Neural crest cell (in vitro differentiated cells): Measurements from ENCODE around the gene TACC2. TPM values are rescaled to one million over a fixed set of nuclear protein-coding genes. Genes with fewer than 3 reads are reported as not detected.

ENCODE experiments used
- DNase-seq: peaks from one replicate; pipeline ENCODE4 v3.0.0; 2021; ENCODE audit warnings: low read depth, mixed read lengths, low spot score
- H3K27ac Mint-ChIP-seq: one replicate; pipeline ENCODE4 v1.8.0; 2021; ENCODE audit warnings: mild to moderate bottlenecking, mixed read lengths; ENCODE audit not compliant: unreplicated experiment
- H3K27me3 Mint-ChIP-seq: 2 replicates; pipeline ENCODE4 v1.8.0; 2021; ENCODE audit warnings: low read depth, mild to moderate bottlenecking, mixed read lengths
- H3K36me3 Mint-ChIP-seq: 2 replicates; pipeline ENCODE4 v1.8.0; 2021; ENCODE audit warnings: low read depth, mild to moderate bottlenecking, mixed read lengths
- H3K4me1 Mint-ChIP-seq: 2 replicates; pipeline ENCODE4 v1.8.0; 2021; ENCODE audit warnings: mixed read lengths
- H3K4me3 Mint-ChIP-seq: one replicate; pipeline ENCODE4 v1.8.0; 2021; ENCODE audit warnings: mild to moderate bottlenecking, mixed read lengths
- H3K9me3 Mint-ChIP-seq: 2 replicates; pipeline ENCODE4 v1.8.0; 2021; ENCODE audit warnings: mixed read lengths
- total RNA-seq: library from RNA; stranded (reverse); gene quantifications from 2 replicates; pipeline ENCODE4 v1.2.1, GENCODE V29; 2021
- TF ChIP-seq, protein P1 (sequence below): fragments of 200-600 bp; sonication (generic); conservative IDR thresholded peaks from 2 replicates; pipeline ENCODE4 v1.5.0; 2021; ENCODE audit warnings: antibody characterized with exemption, mild to moderate bottlenecking

TACC2 gene
- total RNA-seq, 1 donor from 2014 or later: 48.2 TPM

- Mint-ChIP-seq H3K9me3 (no peaks in the 10 kb centered on the region), H3K27ac (no peak overlapping the region), H3K4me1 (peaks cover 12% of the 10 kb centered on the region), H3K27me3 (no peaks in the 10 kb centered on the region), H3K36me3 (peaks cover 9% of the 10 kb centered on the region), H3K4me3 (no peak overlapping the region)
- DNase-seq: no peak
- TF ChIP-seq, protein P1, sequence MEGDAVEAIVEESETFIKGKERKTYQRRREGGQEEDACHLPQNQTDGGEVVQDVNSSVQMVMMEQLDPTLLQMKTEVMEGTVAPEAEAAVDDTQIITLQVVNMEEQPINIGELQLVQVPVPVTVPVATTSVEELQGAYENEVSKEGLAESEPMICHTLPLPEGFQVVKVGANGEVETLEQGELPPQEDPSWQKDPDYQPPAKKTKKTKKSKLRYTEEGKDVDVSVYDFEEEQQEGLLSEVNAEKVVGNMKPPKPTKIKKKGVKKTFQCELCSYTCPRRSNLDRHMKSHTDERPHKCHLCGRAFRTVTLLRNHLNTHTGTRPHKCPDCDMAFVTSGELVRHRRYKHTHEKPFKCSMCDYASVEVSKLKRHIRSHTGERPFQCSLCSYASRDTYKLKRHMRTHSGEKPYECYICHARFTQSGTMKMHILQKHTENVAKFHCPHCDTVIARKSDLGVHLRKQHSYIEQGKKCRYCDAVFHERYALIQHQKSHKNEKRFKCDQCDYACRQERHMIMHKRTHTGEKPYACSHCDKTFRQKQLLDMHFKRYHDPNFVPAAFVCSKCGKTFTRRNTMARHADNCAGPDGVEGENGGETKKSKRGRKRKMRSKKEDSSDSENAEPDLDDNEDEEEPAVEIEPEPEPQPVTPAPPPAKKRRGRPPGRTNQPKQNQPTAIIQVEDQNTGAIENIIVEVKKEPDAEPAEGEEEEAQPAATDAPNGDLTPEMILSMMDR: no peak
These were observed 240.7 kb downstream of the TACC2 start for GRCh38 chr10:122229666-122230065.

GRCh38 chr10:122230222-122230621 lies 241.3 kb downstream of the TACC2 start:
- H3K4me1 Mint-ChIP-seq: peaks cover 13% of the 10 kb centered on the region
- H3K27ac Mint-ChIP-seq: no peak overlapping the region
- TF ChIP-seq, protein P1: no peak
- no peak for DNase-seq
- no peak overlapping the region for H3K4me3 Mint-ChIP-seq
- no peaks in the 10 kb centered on the region for H3K27me3 Mint-ChIP-seq
- H3K9me3 Mint-ChIP-seq: no peaks in the 10 kb centered on the region
- H3K36me3 Mint-ChIP-seq: peaks cover 7% of the 10 kb centered on the region

GRCh38 chr10:122232769-122233168 lies 243.8 kb downstream of the TACC2 start:
- Mint-ChIP-seq H3K27ac (no peak overlapping the region), H3K4me1 (peaks cover 13% of the 10 kb centered on the region), H3K27me3 (no peaks in the 10 kb centered on the region), H3K9me3 (no peaks in the 10 kb centered on the region), H3K36me3 (peaks cover 17% of the 10 kb centered on the region), H3K4me3 (no peak overlapping the region)
- DNase-seq: no peak
- TF ChIP-seq, protein P1: no peak

- H3K36me3 Mint-ChIP-seq: peaks cover 18% of the 10 kb centered on the region
- H3K4me3 Mint-ChIP-seq: no peak overlapping the region
- TF ChIP-seq, protein P1: no peak
- H3K9me3 Mint-ChIP-seq: no peaks in the 10 kb centered on the region
- DNase-seq: no peak
- no peaks in the 10 kb centered on the region for H3K27me3 Mint-ChIP-seq
- H3K27ac Mint-ChIP-seq: peak overlapping the region; percentile 48
- peaks cover 13% of the 10 kb centered on the region for H3K4me1 Mint-ChIP-seq
These were observed 244.9 kb downstream of the TACC2 start for GRCh38 chr10:122233857-122234348.

- Mint-ChIP-seq H3K4me1 (peaks cover 10% of the 10 kb centered on the region), H3K27me3 (no peaks in the 10 kb centered on the region), H3K27ac (peak overlapping the region; percentile 48), H3K36me3 (peaks cover 18% of the 10 kb centered on the region), H3K9me3 (no peaks in the 10 kb centered on the region), H3K4me3 (no peak overlapping the region)
- TF ChIP-seq, protein P1: no peak
- DNase-seq: no peak
These were observed 245.5 kb downstream of the TACC2 start for GRCh38 chr10:122234416-122234815.
